Measurements from ENCODE around the gene ERMAP. TPM values are rescaled to one million over a fixed set of nuclear protein-coding genes. Genes with fewer than 3 reads are reported as not detected.

Gene ERMAP
- total and polyA plus RNA-seq, 9 of the 15 experiments (the other 6 are each of a cell fraction or from before 2014, with no cell fraction given): 8.0 to 31.4 (median 22.5) TPM

GRCh38 chr1:42825036-42825851 lies 8.3 kb downstream of the ERMAP start (continued):
- TF ChIP-seq BMI1 (IDR thresholded peaks at IDR 0.05; ENCODE audit: low read length): no peak
- no peak; the same call in 1 of the 2 replicates for TF ChIP-seq ZNF444 (CRISPR knock-in tag; IDR thresholded peaks at IDR 0.05)
- TF ChIP-seq PYGO2 (tag; IDR thresholded peaks at IDR 0.05): peak; percentile 72; the same call in 1 of the 2 replicates
- no peak for TF ChIP-seq RBM34 (IDR thresholded peaks at IDR 0.05; ENCODE audit: borderline replicate concordance, insufficient read depth, low read length)
- 0 out of 2 replicates have a peak, but pooled peaks have one; percentile 3 for TF ChIP-seq SMC3 (conservative IDR thresholded peaks at IDR 0.05; ENCODE audit: insufficient read depth, low read depth, low read length)
- TF ChIP-seq RBM39 (optimal IDR thresholded peaks at IDR 0.05; ENCODE audit: low read depth, low read length): no peak
- TF ChIP-seq HMG20B (CRISPR knock-in tag; IDR thresholded peaks at IDR 0.05): no peak
- peak in 1 of 2 experiments; percentile 90; a peak in 2 of 4 replicates for TF ChIP-seq ZNF639 (CRISPR knock-in tag; conservative IDR thresholded peaks at IDR 0.05 in 1 of 2, IDR thresholded peaks at IDR 0.05 in 1 of 2)
- no peak for TF ChIP-seq ZC3H4 (CRISPR knock-in tag; IDR thresholded peaks at IDR 0.05; ENCODE audit: borderline replicate concordance)
- TF ChIP-seq CBX2 (IDR thresholded peaks at IDR 0.05; ENCODE audit: insufficient read depth, low read length, poor library complexity, severe bottlenecking): no peak
- TF ChIP-seq HBP1 (CRISPR knock-in tag; IDR thresholded peaks at IDR 0.05): peak; percentile 54; the same call in 1 of the 2 replicates
- no peak for TF ChIP-seq SAP30 (IDR thresholded peaks at IDR 0.05; ENCODE audit: borderline replicate concordance, insufficient read depth, low read depth, low read length, poor library complexity, severe bottlenecking)
- TF ChIP-seq MYNN (IDR thresholded peaks at IDR 0.05): peak; percentile 77
- TF ChIP-seq MYNN (CRISPR knock-in tag; IDR thresholded peaks at IDR 0.05): no peak
- TF ChIP-seq NCOA1 (IDR thresholded peaks at IDR 0.05; ENCODE audit: low read depth): peak; percentile 92
- TF ChIP-seq TFAM (CRISPR knock-in tag; conservative IDR thresholded peaks at IDR 0.05): no peak
- TF ChIP-seq PRMT5 (CRISPR knock-in tag; IDR thresholded peaks at IDR 0.05): no peak
- TF ChIP-seq ZNF280A (IDR thresholded peaks at IDR 0.05; ENCODE audit: low read depth, partially characterized antibody): no peak
- TF ChIP-seq ZNF277 (CRISPR knock-in tag; IDR thresholded peaks at IDR 0.05; ENCODE audit: borderline replicate concordance): no peak
- no peak for TF ChIP-seq PURB (CRISPR knock-in tag; IDR thresholded peaks at IDR 0.05; ENCODE audit: low read depth)

Data from K562 (cell line).